PC-3 (cell line): ENCODE data around the gene SAPCD2.

Source experiments
- EZH2 ChIP-seq: fragments of 300-600 bp; sonication (generic); IDR thresholded peaks from one replicate; pipeline ENCODE4 v1.6.1; 2017; ENCODE audit warnings: antibody characterized with exemption, mild to moderate bottlenecking, low read length; ENCODE audit not compliant: unreplicated experiment
- EZH2phosphoT487 ChIP-seq: fragments of 300-600 bp; sonication (generic); IDR thresholded peaks from 2 replicates; pipeline ENCODE4 v1.6.1; 2018; ENCODE audit warnings: mild to moderate bottlenecking, antibody characterized with exemption, low read length, borderline replicate concordance
- TF ChIP-seq, protein P1 (sequence below): fragments of 300-600 bp; sonication (generic); conservative IDR thresholded peaks from 2 replicates; pipeline ENCODE4 v1.5.1; 2017; ENCODE audit warnings: antibody characterized with exemption, low read depth, mild to moderate bottlenecking, low read length

GRCh38 chr9:137050570-137050969 is 19.8 kb downstream of the SAPCD2 start:
- TF ChIP-seq, protein P1, sequence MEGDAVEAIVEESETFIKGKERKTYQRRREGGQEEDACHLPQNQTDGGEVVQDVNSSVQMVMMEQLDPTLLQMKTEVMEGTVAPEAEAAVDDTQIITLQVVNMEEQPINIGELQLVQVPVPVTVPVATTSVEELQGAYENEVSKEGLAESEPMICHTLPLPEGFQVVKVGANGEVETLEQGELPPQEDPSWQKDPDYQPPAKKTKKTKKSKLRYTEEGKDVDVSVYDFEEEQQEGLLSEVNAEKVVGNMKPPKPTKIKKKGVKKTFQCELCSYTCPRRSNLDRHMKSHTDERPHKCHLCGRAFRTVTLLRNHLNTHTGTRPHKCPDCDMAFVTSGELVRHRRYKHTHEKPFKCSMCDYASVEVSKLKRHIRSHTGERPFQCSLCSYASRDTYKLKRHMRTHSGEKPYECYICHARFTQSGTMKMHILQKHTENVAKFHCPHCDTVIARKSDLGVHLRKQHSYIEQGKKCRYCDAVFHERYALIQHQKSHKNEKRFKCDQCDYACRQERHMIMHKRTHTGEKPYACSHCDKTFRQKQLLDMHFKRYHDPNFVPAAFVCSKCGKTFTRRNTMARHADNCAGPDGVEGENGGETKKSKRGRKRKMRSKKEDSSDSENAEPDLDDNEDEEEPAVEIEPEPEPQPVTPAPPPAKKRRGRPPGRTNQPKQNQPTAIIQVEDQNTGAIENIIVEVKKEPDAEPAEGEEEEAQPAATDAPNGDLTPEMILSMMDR, result no peak
- TF ChIP-seq EZH2, result no peak
- TF ChIP-seq EZH2phosphoT487, result no peak
